Measurements from ENCODE around the gene SMAP2.
"Not testable (repeated sequence)": the region's sequence is repeated elsewhere in the genome, so short reads cannot be mapped to it uniquely, and the experiment has no call there.

Gene SMAP2

GRCh38 chr1:40371707-40372258 is 1.7 kb upstream of the SMAP2 start:
- no peak overlapping the region for H3K4me3 ChIP-seq (ENCODE audit: low read depth, low read length)

DNA sequence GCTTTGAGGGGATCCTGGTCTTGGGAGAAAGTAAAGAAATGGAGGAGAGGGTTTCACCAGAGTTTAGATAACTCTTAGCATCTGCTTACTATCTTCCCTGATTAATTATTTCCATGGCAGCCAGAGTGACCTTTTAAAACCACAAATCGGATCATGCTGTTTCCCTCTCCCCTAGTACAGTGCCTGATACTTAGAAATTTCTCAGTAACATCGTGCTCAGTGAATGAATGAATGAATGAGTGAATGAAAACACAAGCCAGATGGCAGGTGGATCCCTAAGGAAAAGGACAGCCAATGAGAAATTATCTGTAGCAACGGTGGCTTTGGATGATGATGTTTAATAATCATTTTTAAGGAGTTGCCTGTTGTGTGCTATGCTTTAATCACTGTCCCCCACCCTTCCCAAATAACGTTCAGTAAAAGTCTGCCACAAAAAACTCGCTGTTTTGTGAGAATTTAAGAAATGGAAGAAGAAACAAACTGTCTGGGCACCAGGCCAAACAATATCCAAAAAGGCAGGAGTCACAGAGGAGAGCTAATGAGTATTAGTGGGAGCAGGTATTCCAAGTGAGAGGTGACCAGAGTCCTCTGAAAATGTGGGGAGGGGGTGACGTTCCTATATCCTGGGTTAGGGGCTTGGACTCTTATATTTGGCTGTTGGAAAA is 737 bp upstream of the SMAP2 start:
- no peak overlapping the region for H3K4me3 ChIP-seq (ENCODE audit: low read depth, low read length)

GRCh38 chr1:40377512-40377911 is 4.0 kb downstream of the SMAP2 start:
- H3K4me3 ChIP-seq (ENCODE audit: low read depth, low read length) = no peak overlapping the region

- no peak overlapping the region for H3K4me3 ChIP-seq (ENCODE audit: low read depth, low read length)
These were observed 6.4 kb downstream of the SMAP2 start for GRCh38 chr1:40379785-40380452.

DNA sequence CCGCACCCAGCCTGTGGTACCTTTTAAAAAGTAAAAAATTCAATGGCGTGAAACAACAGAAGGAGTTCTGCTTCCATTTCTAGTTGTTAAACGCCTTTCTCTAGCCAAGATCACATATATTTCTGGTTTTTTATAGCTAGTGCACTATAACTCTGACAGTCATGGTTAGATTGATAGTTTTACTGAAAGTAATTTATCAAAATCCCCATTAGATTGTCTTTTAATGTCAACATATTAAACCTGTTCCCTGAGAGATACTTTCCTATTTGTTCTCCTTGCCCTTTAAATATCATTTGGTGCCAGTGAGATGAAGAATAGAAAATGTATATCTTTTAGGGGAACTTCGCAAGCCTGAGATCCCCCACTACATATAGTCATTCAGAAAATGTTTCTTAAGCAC is 7.3 kb downstream of the SMAP2 start:
- H3K4me3 ChIP-seq (ENCODE audit: low read depth, low read length) = no peak overlapping the region

- no peak overlapping the region for H3K4me3 ChIP-seq (ENCODE audit: low read depth, low read length)
These were observed 8.0 kb downstream of the SMAP2 start for GRCh38 chr1:40381268-40382107.

GRCh38 chr1:40382108-40382460 is 8.6 kb downstream of the SMAP2 start:
- no peak overlapping the region for H3K4me3 ChIP-seq (ENCODE audit: low read depth, low read length)

GRCh38 chr1:40382601-40383000 is 9.1 kb downstream of the SMAP2 start:
- H3K4me3 ChIP-seq (ENCODE audit: low read depth, low read length) = no peak overlapping the region

DNA sequence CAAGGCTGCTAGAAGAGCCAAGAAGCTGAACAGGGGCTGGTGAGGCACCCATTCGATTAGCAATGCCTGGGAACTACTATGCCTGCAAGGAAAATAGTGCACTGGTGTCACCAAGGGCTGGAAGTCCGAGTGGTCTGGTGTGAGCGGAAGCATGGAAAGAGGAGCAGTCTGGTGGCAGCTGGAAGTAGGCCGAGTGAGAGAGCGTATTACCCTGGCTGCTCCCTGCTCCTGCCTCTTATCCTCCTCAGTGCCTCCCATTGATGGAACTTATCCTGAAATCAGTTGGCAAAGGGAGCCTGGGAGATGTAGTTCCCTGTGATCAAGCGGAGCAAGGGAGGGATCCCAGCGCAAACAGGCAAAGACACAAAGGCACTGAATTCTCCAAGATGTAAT is 9.6 kb downstream of the SMAP2 start:
- no peak overlapping the region for H3K4me3 ChIP-seq (ENCODE audit: low read depth, low read length)

DNA sequence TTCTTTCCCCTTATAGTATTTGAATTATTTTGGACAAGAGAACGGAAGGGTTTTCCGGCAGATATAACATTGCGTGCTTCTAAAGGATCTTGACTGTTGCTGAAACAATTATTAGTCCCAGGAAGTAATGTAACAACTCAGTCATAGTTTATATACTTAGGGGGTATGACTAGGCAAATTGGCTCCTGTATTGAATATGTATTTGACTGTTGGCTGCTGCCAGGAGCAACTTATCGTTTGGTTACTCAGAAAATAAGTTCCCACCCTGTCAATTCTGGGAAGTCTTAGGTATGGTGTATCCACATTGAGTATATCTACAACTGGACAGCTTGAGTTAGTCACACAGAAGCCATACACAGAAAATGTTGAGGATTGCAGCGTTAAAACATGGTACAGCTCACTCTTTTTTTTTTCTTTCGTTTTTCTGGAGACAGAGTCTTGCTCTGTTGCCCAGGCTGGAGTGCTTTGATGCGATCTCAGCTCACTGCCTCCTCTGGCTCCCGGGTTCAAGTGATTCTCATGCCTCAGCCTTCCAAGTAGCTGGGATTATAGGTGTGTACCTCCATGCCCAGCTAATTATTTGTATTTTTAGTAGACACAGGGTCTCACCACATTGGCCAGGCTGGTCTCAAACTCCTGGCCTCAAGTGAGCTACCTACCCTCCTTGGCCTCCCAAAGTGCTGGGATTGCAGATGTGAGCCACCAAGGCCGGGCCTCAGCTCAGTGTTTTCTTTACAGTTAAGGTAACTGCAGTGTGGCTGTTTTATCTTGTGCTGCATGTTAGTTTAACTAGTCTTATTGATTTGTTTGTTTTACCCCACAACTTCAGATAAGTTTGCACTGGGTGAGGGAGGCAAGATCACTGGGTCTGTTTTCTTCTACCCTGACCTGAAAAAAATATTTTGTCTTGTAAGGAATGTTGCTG is 10.2 kb downstream of the SMAP2 start:
- H3K4me3 ChIP-seq (ENCODE audit: low read depth, low read length) = no peak overlapping the region

DNA sequence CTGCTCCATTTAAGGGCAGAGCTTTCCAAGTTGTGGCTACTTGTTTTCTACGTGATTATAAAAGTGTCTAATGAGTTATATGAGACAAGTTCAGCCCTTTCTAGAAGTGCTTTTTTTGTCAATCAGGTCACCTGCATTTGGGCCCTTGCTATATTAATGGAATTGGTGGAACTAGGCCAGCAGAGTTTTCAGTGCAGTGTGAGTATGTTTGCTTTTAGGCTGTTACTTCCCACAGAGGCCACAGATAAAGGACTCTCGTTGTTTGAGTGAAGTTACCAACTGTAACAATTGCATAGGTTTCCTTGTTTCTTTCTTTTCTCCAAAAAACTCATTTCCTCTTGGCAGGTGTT is 10.9 kb downstream of the SMAP2 start:
- no peak overlapping the region for H3K4me3 ChIP-seq (ENCODE audit: low read depth, low read length)

DNA sequence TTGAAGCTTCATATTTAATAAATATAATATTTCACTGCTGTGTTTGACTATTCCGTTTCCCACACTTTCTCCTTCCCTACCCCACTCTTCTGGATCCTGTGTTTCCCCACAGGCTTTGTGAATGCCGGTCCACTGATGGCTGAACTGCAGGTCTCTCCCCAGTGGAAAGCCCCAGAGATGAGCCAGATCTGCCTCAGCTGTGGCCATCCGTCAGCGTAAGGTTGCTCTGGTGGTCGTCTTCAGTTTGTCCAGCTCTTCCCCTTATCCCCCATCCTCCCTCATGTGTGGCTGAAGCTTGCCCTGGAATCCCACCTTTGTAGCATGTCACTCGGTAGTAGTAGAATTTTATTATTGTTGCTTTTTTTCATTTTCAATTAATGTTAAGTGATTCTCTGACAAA is 11.4 kb downstream of the SMAP2 start:
- H3K4me3 ChIP-seq (ENCODE audit: low read depth, low read length) = no peak overlapping the region

DNA sequence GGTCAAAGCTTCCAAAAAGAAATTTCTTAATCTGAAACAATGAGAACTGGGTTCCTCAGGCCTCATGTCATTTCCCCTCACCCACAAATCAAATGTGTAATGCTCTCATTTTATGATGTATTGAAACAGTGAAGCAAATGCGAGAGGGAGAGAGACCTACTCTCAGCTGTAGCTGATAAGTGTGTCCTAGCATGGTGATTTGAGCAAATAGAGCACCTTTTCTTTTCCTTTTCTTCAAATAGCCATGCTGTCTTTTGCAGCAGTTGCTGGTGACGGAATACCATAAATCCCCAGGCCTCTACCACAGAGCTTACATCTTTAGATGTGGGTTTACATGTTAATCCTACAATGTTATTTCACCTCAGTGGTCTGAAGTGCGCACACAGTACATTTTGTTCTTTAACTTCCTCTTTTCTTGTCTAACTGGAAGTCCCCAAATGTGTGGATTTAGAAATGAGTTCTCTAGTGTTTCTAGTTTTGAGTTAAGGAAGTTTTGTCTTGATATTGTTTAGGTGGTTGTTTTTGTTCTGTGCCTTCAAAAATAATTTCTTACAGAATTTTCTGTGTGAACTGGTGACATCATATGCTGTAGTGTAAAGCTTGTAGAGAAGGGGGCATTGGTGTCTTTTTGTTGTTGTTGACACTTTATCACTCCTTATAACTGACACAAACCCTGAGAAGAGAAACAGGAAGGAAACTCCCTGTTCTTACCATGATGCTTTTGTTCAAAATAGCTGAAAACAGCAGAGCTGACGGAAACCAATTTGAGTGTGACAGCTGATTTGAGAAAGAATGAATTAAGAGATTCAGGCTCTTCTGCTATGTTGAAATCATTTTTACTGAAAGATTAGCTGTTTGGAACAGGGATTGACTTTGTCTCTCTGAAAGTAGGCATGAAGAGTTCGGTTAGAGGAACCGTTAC is 12.2 kb downstream of the SMAP2 start:
- no peak overlapping the region for H3K4me3 ChIP-seq (ENCODE audit: low read depth, low read length)

GRCh38 chr1:40386359-40386723 is 12.8 kb downstream of the SMAP2 start:
- no peak overlapping the region for H3K4me3 ChIP-seq (ENCODE audit: low read depth, low read length)

DNA sequence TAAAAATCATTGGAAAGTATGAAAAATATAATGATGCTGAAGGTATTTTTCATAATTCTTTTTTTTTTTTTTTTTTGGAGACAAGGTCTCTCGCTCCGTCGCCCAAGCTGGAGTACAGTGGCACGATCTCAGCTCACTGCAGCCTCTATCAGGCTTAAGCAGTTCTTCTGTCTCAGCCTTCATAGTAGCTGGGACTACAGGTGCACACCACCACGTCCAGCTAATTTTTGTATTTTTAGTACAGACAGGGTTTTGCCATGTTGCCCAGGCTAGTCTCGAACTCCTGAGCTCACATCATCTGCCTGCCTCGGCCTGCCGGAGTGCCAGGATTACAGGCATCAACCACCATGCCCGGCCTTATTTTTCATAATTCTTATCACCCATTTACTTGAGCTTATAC is 13.3 kb downstream of the SMAP2 start:
- H3K4me3 ChIP-seq (ENCODE audit: low read depth, low read length) = no peak overlapping the region

DNA sequence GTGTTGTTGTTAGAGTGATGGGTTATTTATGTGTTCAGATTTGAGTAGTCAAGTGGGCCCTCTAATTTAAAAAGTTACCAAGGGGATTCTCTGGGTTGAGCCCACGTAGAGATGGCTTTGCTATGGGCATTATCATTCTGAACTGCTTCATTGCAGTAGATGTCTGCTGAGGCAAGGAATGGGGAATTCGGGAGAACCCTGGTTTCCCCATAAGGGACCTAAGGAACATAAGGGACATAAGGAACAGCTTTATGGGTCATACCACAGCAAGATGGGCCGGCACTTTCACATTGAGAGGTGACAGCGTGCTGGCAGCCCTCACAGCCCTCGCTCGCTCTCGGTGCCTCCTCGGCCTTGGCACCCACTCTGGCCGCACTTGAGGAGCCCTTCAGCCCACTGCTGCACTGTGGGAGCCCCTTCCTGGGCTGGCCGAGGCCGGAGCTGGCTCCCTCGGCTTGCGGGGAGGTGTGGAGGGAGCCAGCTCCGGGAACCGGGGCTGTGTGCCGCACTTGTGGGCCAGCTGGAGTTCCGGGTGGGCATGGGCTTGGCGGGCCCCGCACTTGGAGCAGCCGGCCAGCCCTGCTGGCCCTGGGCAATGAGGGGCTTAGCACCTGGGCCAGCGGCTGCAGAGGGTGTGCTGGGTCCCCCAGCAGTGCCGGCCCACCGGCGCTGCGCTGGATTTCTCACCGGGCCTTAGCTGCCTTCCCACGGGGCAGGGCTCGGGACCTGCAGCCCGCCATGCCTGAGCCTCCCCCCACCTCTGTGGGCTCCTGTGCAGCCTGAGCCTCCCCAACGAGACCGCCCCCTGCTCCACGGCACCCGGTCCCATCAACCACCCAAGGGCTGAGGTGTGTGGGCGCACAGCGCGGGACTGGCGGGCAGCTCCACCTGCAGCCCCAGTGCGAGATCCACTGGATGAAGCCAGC is 14.1 kb downstream of the SMAP2 start:
- not testable (repeated sequence) for H3K4me3 ChIP-seq (ENCODE audit: low read depth, low read length)

- not testable (repeated sequence) for H3K4me3 ChIP-seq (ENCODE audit: low read depth, low read length)
These were observed 15.2 kb downstream of the SMAP2 start for GRCh38 chr1:40388456-40389321.

DNA sequence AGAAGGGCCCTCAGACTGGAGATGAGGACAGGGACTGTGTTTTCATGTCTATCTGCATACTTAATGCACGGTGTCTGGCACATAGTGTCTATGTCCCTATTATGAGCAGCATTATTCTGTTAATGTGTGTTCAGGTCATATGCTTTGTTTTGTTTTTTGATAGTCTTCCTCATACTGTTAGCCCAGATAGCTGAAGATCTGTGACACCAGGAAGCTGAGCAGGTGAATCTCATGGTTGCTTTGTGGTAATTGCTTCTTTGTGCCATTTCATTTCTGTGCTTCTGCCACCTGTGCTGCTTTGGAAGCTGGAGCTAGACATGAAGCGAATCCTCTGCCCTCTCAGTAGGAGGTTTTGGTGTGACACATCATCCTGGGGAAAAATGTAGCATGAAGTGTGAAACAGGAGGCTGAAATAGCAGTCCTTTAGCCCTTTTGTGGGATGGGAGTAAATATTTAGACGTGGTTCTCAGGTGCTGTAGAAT is 15.8 kb downstream of the SMAP2 start:
- no peak overlapping the region for H3K4me3 ChIP-seq (ENCODE audit: low read depth, low read length)
